Keratinocyte (primary cell): ENCODE data around the gene PDE4A. TPM values are rescaled to one million over a fixed set of nuclear protein-coding genes. Genes with fewer than 3 reads are reported as not detected.

Experiments
- DNase-seq: peaks from one replicate; pipeline ENCODE4 v3.0.0-alpha.2; 2011; ENCODE audit warnings: low read depth, missing footprints, low spot score
- FAIRE-seq: peaks from 2 replicates; lab custom pipeline; 2011; peaks lifted over from hg19 to GRCh38; lab: Jason Lieb, UNC
- H2AFZ ChIP-seq: 2 replicates; pipeline ENCODE4 v1.6.0; 2012; ENCODE audit warnings: low read length, control low read depth, inconsistent platforms; ENCODE audit not compliant: control insufficient read depth
- H3K27ac ChIP-seq: 2 replicates; pipeline ENCODE4 v1.5.1; 2011; ENCODE audit warnings: low read length; ENCODE audit not compliant: control insufficient read depth, insufficient read depth
- H3K27me3 ChIP-seq: 3 replicates; pipeline ENCODE4 v1.6.0; 2011; ENCODE audit warnings: low read length; ENCODE audit not compliant: control insufficient read depth, insufficient read depth; ENCODE audit errors: extremely low read depth
- H3K36me3 ChIP-seq, 2 experiments: 2 replicates in 1 of 2; 3 replicates in 1 of 2; pipeline ENCODE4 v1.5.1; 2011; ENCODE audit warnings: low read length in 2 of 2, mild to moderate bottlenecking in 1 of 2; ENCODE audit not compliant: control insufficient read depth in 2 of 2, insufficient read depth in 2 of 2; ENCODE audit errors: extremely low read depth in 1 of 2
- H3K4me1 ChIP-seq: 3 replicates; pipeline ENCODE4 v1.5.1; 2011; ENCODE audit warnings: low read length; ENCODE audit not compliant: control insufficient read depth, insufficient read depth; ENCODE audit errors: extremely low read depth
- H3K4me2 ChIP-seq: 3 replicates; pipeline ENCODE4 v1.6.0; 2011; ENCODE audit warnings: low read depth, low read length; ENCODE audit not compliant: control insufficient read depth, insufficient read depth; ENCODE audit errors: extremely low read depth
- H3K4me3 ChIP-seq, 3 experiments: fragments of 200-600 bp in 1 of 3; sonication (generic) in 1 of 3; 2 replicates in 2 of 3; 3 replicates in 1 of 3; pipeline ENCODE4 v1.5.1; 2011 to 2016; ENCODE audit warnings: low read length in 3 of 3, mild to moderate bottlenecking in 3 of 3, control low read depth in 2 of 3, inconsistent platforms in 1 of 3, low read depth in 1 of 3, mixed read lengths in 1 of 3, mixed run types in 1 of 3, moderate library complexity in 1 of 3; ENCODE audit not compliant: control insufficient read depth in 2 of 3, insufficient read depth in 2 of 3; ENCODE audit errors: extremely low read depth in 1 of 3
- H3K79me2 ChIP-seq: 2 replicates; pipeline ENCODE4 v1.6.0; 2012; ENCODE audit warnings: low read length; ENCODE audit not compliant: control insufficient read depth, insufficient read depth
- H3K9ac ChIP-seq: 3 replicates; pipeline ENCODE4 v1.6.0; 2011; ENCODE audit warnings: low read length; ENCODE audit not compliant: control insufficient read depth, insufficient read depth; ENCODE audit errors: extremely low read depth
- H3K9me1 ChIP-seq: 3 replicates; pipeline ENCODE4 v1.6.0; 2011; ENCODE audit warnings: low read length; ENCODE audit not compliant: control insufficient read depth, insufficient read depth; ENCODE audit errors: extremely low read depth
- H3K9me3 ChIP-seq: 2 replicates; pipeline ENCODE4 v1.5.1; 2012; ENCODE audit warnings: low read depth, low read length; ENCODE audit not compliant: control insufficient read depth
- H4K20me1 ChIP-seq: 3 replicates; pipeline ENCODE4 v1.6.0; 2011; ENCODE audit warnings: low read length; ENCODE audit not compliant: control insufficient read depth, insufficient read depth; ENCODE audit errors: extremely low read depth
- CTCF ChIP-seq, 3 experiments: IDR thresholded peaks in 1 of 3; conservative IDR thresholded peaks in 1 of 3; optimal IDR thresholded peaks in 1 of 3; 2 replicates in 2 of 3; 3 replicates in 1 of 3; pipeline versions ENCODE3 to v1.5.1; 2011; ENCODE audit warnings: low read length in 3 of 3, mild to moderate bottlenecking in 3 of 3, moderate library complexity in 2 of 3, control low read depth in 1 of 3, inconsistent platforms in 1 of 3; ENCODE audit not compliant: insufficient read depth in 2 of 3; ENCODE audit errors: extremely low read depth in 1 of 3
- EZH2 ChIP-seq: IDR thresholded peaks from one replicate; pipeline ENCODE4 v1.6.1; 2012; ENCODE audit warnings: inconsistent platforms, mild to moderate bottlenecking, low read length, moderate library complexity
- dilution Hi-C: fragments of 300-500 bp; cut with MboI; formaldehyde crosslinking; loops from one replicate; pipeline ENCODE4 v1.7.0; 2020; ENCODE audit warnings: low sequenced_read_pairs; ENCODE audit not compliant: extremely low pct_ligation_motif_present
- polyA plus RNA-seq, 5 experiments: library from polyadenylated mRNA; depleted of rRNA in 3 of 5; stranded (reverse) in 3 of 5; stranded (forward) in 1 of 5; unstranded in 1 of 5; fragments of >200 nt; gene quantifications; 1 replicate in 1 of 5; 2 replicates in 3 of 5; 3 replicates in 1 of 5; pipeline versions ENCODE4 v1.2.1 to v1.2.3, GENCODE V29; 2011 to 2012; ENCODE audit warnings: missing spikeins in 2 of 5, low read depth in 1 of 5, low replicate concordance in 1 of 5

PDE4A gene
- polyA plus RNA-seq, 1 donor (not counting 4 experiments of a cell fraction or from before 2014, with no cell fraction given): 0.09 TPM

- DNase-seq (no peak), FAIRE-seq (no peak)
- H2AFZ ChIP-seq: no peak overlapping the region
- H3K36me3 ChIP-seq: no peaks in the 10 kb centered on the region
- no peaks in the 10 kb centered on the region for H3K9me1 ChIP-seq
- peak overlapping the region; percentile 12 for H3K4me2 ChIP-seq
- no peaks in the 10 kb centered on the region for H3K79me2 ChIP-seq
- no peak overlapping the region for H3K4me3 ChIP-seq
- H3K9me3 ChIP-seq: no peaks in the 10 kb centered on the region
- peak; percentile 70 for TF ChIP-seq EZH2
- no peak for TF ChIP-seq CTCF (optimal IDR thresholded peaks at IDR 0.05 in 1 of 3, IDR thresholded peaks at IDR 0.05 in 1 of 3, conservative IDR thresholded peaks at IDR 0.05 in 1 of 3; ENCODE audit: extremely low read depth in 1 of 3, insufficient read depth in 2 of 3, low read length in 3 of 3)
- no peak overlapping the region for H3K27ac ChIP-seq
- H3K9ac ChIP-seq: no peak overlapping the region
- no peaks in the 10 kb centered on the region for H4K20me1 ChIP-seq
- H3K4me1 ChIP-seq: peaks cover 34% of the 10 kb centered on the region
- dilution Hi-C loops: no loop called here
- H3K27me3 ChIP-seq: peaks cover 61% of the 10 kb centered on the region
Observed at GRCh38 chr19:10418235-10418484, 2.2 kb upstream of the PDE4A start.

GRCh38 chr19:10418485-10419199, 1.7 kb upstream of the PDE4A start:
- H3K4me1 ChIP-seq: peaks cover 34% of the 10 kb centered on the region
- no peaks in the 10 kb centered on the region for H4K20me1 ChIP-seq
- FAIRE-seq: no peak
- no peaks in the 10 kb centered on the region for H3K36me3 ChIP-seq
- dilution Hi-C loops: no loop called here
- H3K27ac ChIP-seq: no peak overlapping the region
- peaks cover 66% of the 10 kb centered on the region for H3K27me3 ChIP-seq
- no peaks in the 10 kb centered on the region for H3K9me3 ChIP-seq
- no peak for TF ChIP-seq CTCF (optimal IDR thresholded peaks at IDR 0.05 in 1 of 3, IDR thresholded peaks at IDR 0.05 in 1 of 3, conservative IDR thresholded peaks at IDR 0.05 in 1 of 3; ENCODE audit: extremely low read depth in 1 of 3, insufficient read depth in 2 of 3, low read length in 3 of 3)
- TF ChIP-seq EZH2: peak; percentile 70
- no peaks in the 10 kb centered on the region for H3K79me2 ChIP-seq
- no peaks in the 10 kb centered on the region for H3K9me1 ChIP-seq
- no peak for DNase-seq
- H3K9ac ChIP-seq: no peak overlapping the region
- H3K4me2 ChIP-seq: no peak overlapping the region
- H3K4me3 ChIP-seq: peak overlapping the region in 1 of 3 experiments; percentile 16
- H2AFZ ChIP-seq: no peak overlapping the region
